Esophagus squamous epithelium (tissue), 4 donors: ENCODE data around the gene SLC25A2.

ENCODE experiments used
- POLR2A ChIP-seq, 4 donors: fragments of 450-650 bp; IDR thresholded peaks; one replicate each; pipeline ENCODE4 v1.6.1; 2017; ENCODE audit warnings: antibody characterized with exemption in 4 of 4, mild to moderate bottlenecking in 4 of 4, moderate library complexity in 3 of 4
- TF ChIP-seq, protein P1 (sequence below), 6 experiments: fragments of 450-650 bp in 4 of 6; fragments of 200-600 bp in 2 of 6; sonication (generic) in 2 of 6; IDR thresholded peaks; one replicate each; pipeline ENCODE4 v1.5.1; 2016 to 2019; ENCODE audit warnings: antibody characterized with exemption in 6 of 6, mild to moderate bottlenecking in 4 of 6, moderate library complexity in 4 of 6

DNA sequence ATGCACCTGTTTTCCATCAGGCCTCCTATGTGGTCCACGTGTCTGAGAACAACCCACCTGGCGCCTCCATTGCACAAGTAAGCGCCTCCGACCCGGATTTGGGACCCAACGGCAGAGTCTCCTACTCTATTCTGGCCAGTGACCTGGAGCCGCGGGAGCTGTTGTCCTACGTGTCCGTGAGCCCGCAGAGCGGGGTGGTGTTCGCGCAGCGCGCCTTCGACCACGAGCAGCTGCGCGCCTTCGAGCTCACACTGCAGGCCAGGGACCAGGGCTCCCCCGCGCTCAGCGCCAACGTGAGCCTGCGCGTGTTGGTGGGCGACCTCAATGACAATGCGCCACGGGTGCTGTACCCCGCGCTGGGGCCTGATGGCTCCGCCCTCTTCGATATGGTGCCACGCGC lies 47.7 kb upstream of the SLC25A2 start:
- TF ChIP-seq, protein P1, sequence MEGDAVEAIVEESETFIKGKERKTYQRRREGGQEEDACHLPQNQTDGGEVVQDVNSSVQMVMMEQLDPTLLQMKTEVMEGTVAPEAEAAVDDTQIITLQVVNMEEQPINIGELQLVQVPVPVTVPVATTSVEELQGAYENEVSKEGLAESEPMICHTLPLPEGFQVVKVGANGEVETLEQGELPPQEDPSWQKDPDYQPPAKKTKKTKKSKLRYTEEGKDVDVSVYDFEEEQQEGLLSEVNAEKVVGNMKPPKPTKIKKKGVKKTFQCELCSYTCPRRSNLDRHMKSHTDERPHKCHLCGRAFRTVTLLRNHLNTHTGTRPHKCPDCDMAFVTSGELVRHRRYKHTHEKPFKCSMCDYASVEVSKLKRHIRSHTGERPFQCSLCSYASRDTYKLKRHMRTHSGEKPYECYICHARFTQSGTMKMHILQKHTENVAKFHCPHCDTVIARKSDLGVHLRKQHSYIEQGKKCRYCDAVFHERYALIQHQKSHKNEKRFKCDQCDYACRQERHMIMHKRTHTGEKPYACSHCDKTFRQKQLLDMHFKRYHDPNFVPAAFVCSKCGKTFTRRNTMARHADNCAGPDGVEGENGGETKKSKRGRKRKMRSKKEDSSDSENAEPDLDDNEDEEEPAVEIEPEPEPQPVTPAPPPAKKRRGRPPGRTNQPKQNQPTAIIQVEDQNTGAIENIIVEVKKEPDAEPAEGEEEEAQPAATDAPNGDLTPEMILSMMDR (IDR thresholded peaks at IDR 0.05) = no peak
- no peak for TF ChIP-seq POLR2A (IDR thresholded peaks at IDR 0.05)
